ENCODE measurements around the gene NPIPB8. TPM values are rescaled to one million over a fixed set of nuclear protein-coding genes. Genes with fewer than 3 reads are reported as not detected.
"Not testable (repeated sequence)": the region's sequence is repeated elsewhere in the genome, so short reads cannot be mapped to it uniquely, and the experiment has no call there.

Gene NPIPB8
- total RNA-seq, 3 donors from 2014 or later: not detected

DNA sequence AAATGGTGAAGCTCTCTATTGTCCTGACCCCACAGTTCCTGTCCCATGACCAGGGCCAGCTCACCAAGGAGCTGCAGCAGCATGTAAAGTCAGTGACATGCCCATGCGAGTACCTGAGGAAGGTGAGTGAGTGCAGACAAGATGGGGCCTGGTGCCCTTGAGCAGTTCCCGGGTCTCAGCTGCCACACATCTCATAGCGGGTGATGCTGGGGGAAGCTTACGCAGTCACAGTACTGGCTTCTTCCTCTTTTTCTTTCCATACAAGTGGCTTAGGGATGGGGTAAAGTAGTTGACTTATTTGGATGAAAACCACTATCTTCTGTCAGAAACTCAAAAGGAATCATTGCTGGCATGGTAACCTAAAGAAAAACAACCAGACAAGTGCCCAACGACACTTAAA, 494 bp downstream of the NPIPB8 start:
- H3K27me3 ChIP-seq; H3K27ac ChIP-seq; H3K36me3 ChIP-seq; intact Hi-C loops (cut with DNase I; ENCODE audit: low total_unique reads); H3K4me3 ChIP-seq; H3K9me3 ChIP-seq; H3K4me1 ChIP-seq; DNase-seq (ENCODE audit: low spot score in 2 of 2): not testable (repeated sequence)

- H3K36me3 ChIP-seq; H3K9me3 ChIP-seq; intact Hi-C loops (cut with DNase I; ENCODE audit: low total_unique reads); H3K27ac ChIP-seq; DNase-seq (ENCODE audit: low spot score in 2 of 2); H3K4me1 ChIP-seq; H3K27me3 ChIP-seq; H3K4me3 ChIP-seq: not testable (repeated sequence)
Observed at GRCh38 chr16:28639959-28640358, 2.1 kb downstream of the NPIPB8 start.

- H3K4me3 ChIP-seq; H3K27me3 ChIP-seq; H3K4me1 ChIP-seq; DNase-seq (ENCODE audit: low spot score in 2 of 2); H3K36me3 ChIP-seq; H3K27ac ChIP-seq; H3K9me3 ChIP-seq; intact Hi-C loops (cut with DNase I; ENCODE audit: low total_unique reads): not testable (repeated sequence)
Observed at GRCh38 chr16:28666264-28666663, 28.4 kb downstream of the NPIPB8 start.

DNA sequence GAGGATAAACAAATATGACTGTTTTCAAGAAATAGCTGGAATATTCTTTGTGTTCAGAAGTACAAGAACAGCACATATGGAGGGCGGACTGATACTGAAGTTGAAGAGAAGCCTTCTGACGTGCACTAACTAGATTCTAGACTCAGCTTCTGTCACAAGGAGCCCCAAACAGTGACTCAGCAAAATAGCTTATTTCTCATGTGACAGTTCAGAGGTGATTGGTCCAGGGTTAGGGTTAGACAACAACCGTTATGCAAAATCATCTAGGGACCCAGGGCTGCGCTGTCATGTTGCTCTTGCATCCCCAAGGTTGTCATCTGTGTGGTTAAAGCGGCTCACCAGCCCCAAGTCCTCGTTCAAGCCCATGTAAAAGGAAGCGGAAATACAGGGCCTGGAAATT, 29.6 kb downstream of the NPIPB8 start:
- H3K27ac ChIP-seq; H3K4me3 ChIP-seq; intact Hi-C loops (cut with DNase I; ENCODE audit: low total_unique reads); H3K4me1 ChIP-seq; H3K9me3 ChIP-seq; H3K27me3 ChIP-seq; H3K36me3 ChIP-seq; DNase-seq (ENCODE audit: low spot score in 2 of 2): not testable (repeated sequence)

- intact Hi-C loops (cut with DNase I; ENCODE audit: low total_unique reads); H3K36me3 ChIP-seq; H3K27ac ChIP-seq; DNase-seq (ENCODE audit: low spot score in 2 of 2); H3K4me3 ChIP-seq; H3K4me1 ChIP-seq; H3K9me3 ChIP-seq; H3K27me3 ChIP-seq: not testable (repeated sequence)
Observed at GRCh38 chr16:28668199-28668598, 30.3 kb downstream of the NPIPB8 start.

- DNase-seq (ENCODE audit: low spot score in 2 of 2); intact Hi-C loops (cut with DNase I; ENCODE audit: low total_unique reads); H3K27me3 ChIP-seq; H3K9me3 ChIP-seq; H3K36me3 ChIP-seq; H3K27ac ChIP-seq; H3K4me3 ChIP-seq; H3K4me1 ChIP-seq: not testable (repeated sequence)
Observed at GRCh38 chr16:28688327-28688952, 50.6 kb downstream of the NPIPB8 start.

- intact Hi-C loops (cut with DNase I; ENCODE audit: low total_unique reads); H3K4me1 ChIP-seq; H3K36me3 ChIP-seq; DNase-seq (ENCODE audit: low spot score in 2 of 2); H3K27me3 ChIP-seq; H3K27ac ChIP-seq; H3K9me3 ChIP-seq; H3K4me3 ChIP-seq: not testable (repeated sequence)
Observed at GRCh38 chr16:28689425-28689824, 51.6 kb downstream of the NPIPB8 start.

DNA sequence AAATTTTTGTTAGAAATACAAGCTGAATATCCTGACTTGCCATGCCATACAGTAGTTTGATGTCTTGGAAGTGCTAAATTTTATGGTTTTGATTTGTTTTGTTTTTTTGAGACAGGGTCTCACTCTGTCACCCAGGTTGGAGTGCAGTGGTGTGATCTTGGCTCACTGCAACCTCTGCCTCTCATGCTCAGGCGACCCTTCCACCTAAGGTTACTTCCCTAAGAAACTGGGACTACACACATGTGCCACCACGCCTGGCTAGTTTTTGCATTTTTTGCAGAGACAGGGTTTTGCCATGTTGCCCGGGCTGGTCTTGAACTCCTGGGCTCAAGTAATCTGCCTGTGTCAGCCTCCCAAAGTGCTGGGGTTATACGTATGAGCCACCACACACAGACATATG, 53.9 kb downstream of the NPIPB8 start:
- H3K27me3 ChIP-seq; H3K4me1 ChIP-seq; H3K4me3 ChIP-seq; H3K9me3 ChIP-seq; DNase-seq (ENCODE audit: low spot score in 2 of 2); intact Hi-C loops (cut with DNase I; ENCODE audit: low total_unique reads); H3K27ac ChIP-seq; H3K36me3 ChIP-seq: not testable (repeated sequence)

DNA sequence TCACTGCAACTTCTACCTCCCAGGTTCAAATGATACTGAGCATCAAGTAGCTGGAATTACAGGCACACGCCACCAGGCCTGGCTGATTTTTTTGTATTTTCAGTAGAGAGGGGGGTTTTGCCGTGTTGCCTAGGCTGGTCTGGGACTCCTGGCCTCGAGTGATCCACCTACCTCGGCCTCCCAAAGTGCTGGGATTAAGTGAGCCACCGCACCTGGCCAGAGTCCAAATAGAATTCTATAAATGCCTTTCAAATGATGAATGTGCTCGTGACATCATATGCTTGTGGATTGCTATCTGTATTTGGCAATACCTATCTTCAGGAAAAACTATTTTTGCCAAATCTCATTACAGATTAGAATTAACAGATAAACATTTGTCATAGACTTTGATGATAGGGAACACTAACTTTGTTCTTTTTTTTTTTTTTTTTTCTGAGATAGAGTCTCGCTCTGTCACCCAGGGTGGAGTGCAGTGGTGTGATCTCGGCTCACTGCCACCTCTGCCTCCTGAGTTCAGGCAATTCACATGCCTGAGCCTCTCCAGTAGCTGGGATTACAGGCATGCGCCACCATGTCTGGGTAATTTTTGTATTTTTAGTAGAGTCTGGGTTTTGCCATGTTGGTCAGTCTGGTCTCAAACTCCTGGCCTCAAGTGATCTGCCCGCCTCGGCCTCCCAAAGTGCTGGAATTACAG, 55.5 kb downstream of the NPIPB8 start:
- H3K4me3 ChIP-seq; intact Hi-C loops (cut with DNase I; ENCODE audit: low total_unique reads); H3K4me1 ChIP-seq; H3K27ac ChIP-seq; H3K36me3 ChIP-seq; H3K27me3 ChIP-seq; H3K9me3 ChIP-seq; DNase-seq (ENCODE audit: low spot score in 2 of 2): not testable (repeated sequence)

- H3K27ac ChIP-seq; intact Hi-C loops (cut with DNase I; ENCODE audit: low total_unique reads); H3K4me3 ChIP-seq; H3K9me3 ChIP-seq; DNase-seq (ENCODE audit: low spot score in 2 of 2); H3K36me3 ChIP-seq; H3K4me1 ChIP-seq; H3K27me3 ChIP-seq: not testable (repeated sequence)
Observed at GRCh38 chr16:28699792-28700191, 61.9 kb downstream of the NPIPB8 start.

DNA sequence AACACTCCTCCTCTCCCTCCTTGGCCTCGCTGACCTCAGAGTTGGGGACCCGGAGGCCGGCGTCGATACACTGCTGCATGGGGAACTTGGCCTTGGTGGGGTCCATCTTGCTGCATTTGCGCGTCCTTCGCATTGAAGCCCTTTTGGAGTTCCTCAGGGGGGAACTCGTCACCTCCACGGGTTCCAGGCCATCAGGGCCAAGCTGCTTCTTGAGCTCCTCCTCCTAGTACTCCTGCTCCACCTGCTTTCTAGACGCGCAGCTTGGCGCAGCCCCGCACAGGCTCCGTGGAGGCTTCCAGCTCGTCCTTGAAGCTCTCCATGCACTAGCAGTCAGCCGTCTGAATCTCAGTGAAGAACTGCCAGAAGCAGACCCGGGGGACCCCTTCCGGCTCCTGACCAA, 62.5 kb downstream of the NPIPB8 start:
- H3K9me3 ChIP-seq; H3K4me1 ChIP-seq; H3K4me3 ChIP-seq; DNase-seq (ENCODE audit: low spot score in 2 of 2); H3K36me3 ChIP-seq; H3K27me3 ChIP-seq; H3K27ac ChIP-seq; intact Hi-C loops (cut with DNase I; ENCODE audit: low total_unique reads): not testable (repeated sequence)

DNA sequence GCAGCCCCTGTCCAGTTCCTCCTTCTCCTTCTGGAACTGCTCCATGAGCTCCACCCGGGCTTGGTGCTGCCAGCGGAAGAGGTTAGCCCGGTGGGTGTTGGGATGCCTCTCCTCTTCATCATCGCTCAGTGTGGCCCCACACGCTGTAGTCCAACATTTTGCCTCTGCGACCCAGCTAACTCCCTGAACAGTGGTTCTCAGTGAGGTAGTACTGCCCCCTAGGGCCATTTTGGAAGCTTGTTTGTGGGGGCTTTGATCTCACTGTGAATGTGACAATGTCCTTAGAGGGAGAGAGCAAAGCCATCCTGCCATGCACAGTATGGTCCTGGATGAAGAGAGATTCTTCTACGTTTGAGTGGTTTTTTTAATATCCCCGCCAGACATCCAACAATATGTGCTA, 63.5 kb downstream of the NPIPB8 start:
- H3K27ac ChIP-seq; H3K27me3 ChIP-seq; H3K4me1 ChIP-seq; DNase-seq (ENCODE audit: low spot score in 2 of 2); intact Hi-C loops (cut with DNase I; ENCODE audit: low total_unique reads); H3K9me3 ChIP-seq; H3K4me3 ChIP-seq; H3K36me3 ChIP-seq: not testable (repeated sequence)

DNA sequence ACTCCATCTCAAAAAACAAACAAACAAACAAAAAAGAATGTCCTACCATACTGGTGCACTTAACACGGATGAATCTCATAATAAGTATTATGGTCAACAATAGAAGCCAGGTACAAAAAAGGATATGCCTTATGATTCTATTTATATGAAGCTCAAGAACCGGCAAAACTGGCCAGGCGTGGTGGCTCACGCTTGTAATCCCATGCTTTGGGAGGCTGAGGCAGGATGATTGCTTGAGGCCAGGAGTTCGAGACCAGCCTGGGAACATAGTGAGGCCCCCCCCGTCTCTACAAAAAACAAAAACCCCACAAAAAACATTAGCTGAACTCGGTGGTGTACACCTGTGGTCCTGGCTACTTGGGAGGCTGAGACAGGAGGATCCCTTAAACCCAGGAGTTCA, 66.4 kb downstream of the NPIPB8 start:
- H3K36me3 ChIP-seq; intact Hi-C loops (cut with DNase I; ENCODE audit: low total_unique reads); DNase-seq (ENCODE audit: low spot score in 2 of 2); H3K4me3 ChIP-seq; H3K4me1 ChIP-seq; H3K27ac ChIP-seq; H3K27me3 ChIP-seq; H3K9me3 ChIP-seq: not testable (repeated sequence)

All from breast epithelium (tissue), 4 donors.